Activated CD8-positive, alpha-beta memory T cell treated with anti-CD3 and anti-CD28 coated beads, Interleukin-2, amount 50 U/mL, for 4 hours (primary cell): ENCODE measurements around the gene GLG1.
"Not testable (repeated sequence)": the region's sequence is repeated elsewhere in the genome, so short reads cannot be mapped to it uniquely, and the experiment has no call there.

Experiments
- DNase-seq: peaks from one replicate; pipeline ENCODE4 v3.0.0-alpha.2; 2020

GLG1 gene

GRCh38 chr16:74400238-74400637 is 206.7 kb downstream of the GLG1 start:
- not testable (repeated sequence) for DNase-seq

GRCh38 chr16:74398212-74398895 is 208.6 kb downstream of the GLG1 start:
- DNase-seq = not testable (repeated sequence)
